HG02759 (cell line): ENCODE data around the gene ZFX.
"Not testable (repeated sequence)": the region's sequence is repeated elsewhere in the genome, so short reads cannot be mapped to it uniquely, and the experiment has no call there.

ENCODE experiments used
- ATAC-seq: cut with Tn5 transposase; IDR thresholded peaks from one replicate; pipeline ENCODE4 v1.9.1; 2021; ENCODE audit warnings: mild to moderate bottlenecking, moderate library complexity; ENCODE audit not compliant: unreplicated experiment

Gene ZFX

DNA sequence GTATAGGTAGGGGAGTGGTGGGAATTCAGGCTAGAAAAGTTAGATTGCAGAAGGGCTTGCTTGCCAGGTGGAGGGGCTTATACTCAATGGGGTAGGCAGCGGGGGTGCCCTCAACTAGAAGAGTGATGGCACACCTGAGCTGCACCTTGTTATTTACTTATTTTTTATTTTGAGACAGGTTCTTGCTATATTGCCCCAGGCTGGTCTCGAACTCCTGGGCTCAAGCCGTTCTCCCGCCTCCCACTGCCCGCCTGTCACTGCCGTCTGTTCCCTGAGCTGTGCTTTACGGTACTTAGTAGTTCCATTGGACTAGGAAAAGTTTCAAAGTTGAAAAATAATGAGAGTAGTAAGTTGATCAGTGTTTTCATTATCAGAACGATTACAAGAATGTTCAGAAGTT, 2.0 kb downstream of the ZFX start:
- ATAC-seq = no peak

DNA sequence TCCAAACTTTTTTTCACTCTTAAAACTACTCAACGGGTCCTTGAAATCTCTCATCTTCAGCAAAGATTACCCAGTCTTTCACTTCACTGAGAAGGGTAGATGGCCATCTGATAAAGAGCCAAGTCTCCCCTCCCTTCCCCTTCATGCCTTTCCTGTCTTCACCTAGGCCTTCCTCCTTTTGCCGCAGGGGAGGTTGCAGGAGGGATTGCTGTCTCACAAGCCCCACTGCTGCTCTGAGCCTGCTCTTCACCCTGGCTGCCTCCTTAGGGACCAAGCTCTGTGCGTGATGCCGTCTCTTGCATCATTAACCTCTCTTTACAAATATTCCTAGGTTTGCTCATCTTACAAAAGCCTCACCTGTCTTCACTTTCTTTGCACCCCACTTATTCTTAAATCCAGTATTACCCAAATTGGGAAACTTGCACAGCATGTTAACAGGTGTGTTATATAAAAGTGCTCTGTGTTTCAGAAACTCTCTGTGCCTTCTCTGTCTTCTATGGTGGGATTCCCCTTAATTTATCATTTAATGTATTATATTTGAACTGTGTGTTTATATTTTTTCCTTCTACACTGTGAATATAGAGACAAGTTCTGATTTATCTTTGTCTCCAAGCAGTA, 3.8 kb downstream of the ZFX start:
- no peak for ATAC-seq

DNA sequence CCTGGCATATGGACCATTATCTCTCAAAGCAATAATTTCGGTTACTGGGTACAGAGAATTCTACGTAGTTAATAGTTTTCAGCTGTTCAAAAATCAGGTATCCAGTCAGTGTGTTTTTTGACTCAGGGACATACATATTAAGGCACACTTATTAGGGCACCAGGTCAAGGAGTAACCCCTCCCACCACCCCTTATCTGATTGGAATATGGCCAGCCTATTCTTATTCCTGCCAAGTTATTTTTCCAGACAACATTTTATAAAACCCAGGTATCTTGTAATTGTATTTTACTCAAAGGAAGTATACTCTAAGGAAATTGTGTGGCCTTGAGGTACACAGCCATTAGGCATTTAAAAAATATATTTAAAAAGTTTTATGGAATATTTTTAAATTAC, 4.3 kb downstream of the ZFX start:
- no peak for ATAC-seq

GRCh38 chrX:24154490-24155034, 5.0 kb downstream of the ZFX start:
- ATAC-seq = no peak

- not testable (repeated sequence) for ATAC-seq
These were observed 6.2 kb downstream of the ZFX start for GRCh38 chrX:24155747-24156146.

GRCh38 chrX:24156177-24156576, 6.6 kb downstream of the ZFX start:
- no peak for ATAC-seq

DNA sequence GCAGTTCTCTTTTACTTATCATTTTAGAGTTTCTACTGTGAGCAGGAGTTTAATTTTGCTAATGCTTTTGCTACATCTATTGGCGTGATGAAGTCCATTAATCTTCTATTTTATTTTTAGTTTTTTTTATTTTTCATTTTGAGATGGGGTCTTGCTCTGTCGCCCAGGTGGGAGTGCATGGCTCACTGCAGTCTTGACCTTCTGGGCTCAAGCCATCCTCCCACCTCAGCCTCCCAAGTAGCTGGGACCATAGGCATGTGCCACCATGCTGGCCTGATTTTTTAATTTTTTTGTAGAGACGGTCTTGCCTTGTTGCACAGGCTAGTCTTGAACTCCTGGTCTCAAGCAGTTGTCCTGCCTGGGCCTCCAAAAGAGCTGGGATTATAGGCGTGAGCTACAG, 9.4 kb downstream of the ZFX start:
- no peak for ATAC-seq

GRCh38 chrX:24166078-24166477, 16.5 kb downstream of the ZFX start:
- ATAC-seq = no peak

- ATAC-seq = no peak
These were observed 18.4 kb downstream of the ZFX start for GRCh38 chrX:24167719-24168472.

GRCh38 chrX:24168807-24169206, 19.3 kb downstream of the ZFX start:
- peak; percentile 82 for ATAC-seq

- peak; percentile 69 for ATAC-seq
These were observed 19.7 kb downstream of the ZFX start for GRCh38 chrX:24169211-24169610.

DNA sequence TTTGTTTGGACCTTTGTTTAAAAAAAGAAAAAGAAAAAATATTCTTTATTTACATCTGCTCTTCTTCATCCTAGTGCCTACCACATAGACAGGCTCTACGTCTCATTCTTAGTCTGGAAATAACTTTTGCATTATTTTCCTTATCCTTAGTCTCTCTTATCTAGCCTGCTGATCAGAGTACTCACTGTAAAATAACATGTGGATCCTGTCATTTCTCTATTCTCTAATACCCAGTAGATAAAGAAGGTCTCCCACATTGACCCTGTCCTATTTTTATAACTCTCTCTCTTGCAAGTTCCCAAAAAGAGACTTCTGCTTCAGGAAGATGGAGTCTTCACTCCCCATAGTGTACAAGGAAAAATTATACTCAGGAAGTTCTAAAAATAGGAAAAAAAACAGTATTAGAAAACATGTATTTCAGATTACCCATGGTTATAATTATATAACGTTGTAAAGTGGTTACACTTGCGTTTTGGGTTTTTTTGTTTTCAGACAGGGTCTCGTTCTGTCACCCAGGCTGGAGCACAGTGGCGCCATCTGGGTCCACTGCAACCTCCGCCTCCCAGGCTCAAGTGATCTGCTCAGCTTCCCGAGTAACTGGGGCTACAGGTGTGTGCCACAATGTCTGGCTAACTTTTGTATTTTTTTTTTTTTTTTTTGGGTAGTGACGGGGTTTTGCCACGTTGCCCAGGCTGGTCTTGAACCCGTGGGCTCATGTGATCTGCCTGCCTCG, 23.8 kb downstream of the ZFX start:
- no peak for ATAC-seq

DNA sequence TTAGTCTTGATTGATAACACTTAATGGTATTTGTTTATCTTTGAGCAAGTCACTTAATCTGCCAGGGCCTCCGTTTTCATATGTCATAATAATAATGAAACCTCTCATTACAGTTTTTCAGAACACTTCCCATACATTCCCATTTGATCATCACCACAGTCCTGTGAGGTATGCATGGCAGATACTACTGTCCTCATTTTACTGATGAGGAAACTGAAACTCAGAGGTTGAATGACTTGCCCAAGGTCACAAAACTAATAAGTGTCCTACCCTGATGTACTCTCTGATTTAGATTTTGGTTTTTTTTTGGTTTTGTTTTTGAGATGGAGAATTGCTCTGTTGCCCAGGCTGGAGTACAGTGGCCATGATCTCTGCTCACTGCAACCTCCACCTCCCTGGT, 25.7 kb downstream of the ZFX start:
- no peak for ATAC-seq

DNA sequence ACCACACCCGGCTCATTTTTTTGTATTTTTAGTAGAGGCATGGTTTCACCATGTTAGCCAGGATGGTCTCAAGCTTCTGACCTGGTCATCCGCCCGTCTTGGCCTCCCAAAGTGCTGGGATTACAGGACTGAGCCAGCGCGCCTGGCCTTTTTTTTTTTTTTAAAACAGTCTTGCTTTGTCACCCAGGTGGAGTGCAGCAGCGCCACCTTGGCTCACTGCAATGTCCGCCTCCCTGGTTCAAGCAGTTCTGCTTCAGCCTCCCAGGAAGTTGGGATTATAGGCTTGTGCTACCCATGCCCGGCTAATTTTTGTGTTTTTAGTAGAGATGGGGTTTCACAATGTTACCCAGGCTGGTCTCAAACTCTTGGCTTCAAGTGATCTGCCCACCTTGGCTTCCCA, 28.9 kb downstream of the ZFX start:
- no peak for ATAC-seq

DNA sequence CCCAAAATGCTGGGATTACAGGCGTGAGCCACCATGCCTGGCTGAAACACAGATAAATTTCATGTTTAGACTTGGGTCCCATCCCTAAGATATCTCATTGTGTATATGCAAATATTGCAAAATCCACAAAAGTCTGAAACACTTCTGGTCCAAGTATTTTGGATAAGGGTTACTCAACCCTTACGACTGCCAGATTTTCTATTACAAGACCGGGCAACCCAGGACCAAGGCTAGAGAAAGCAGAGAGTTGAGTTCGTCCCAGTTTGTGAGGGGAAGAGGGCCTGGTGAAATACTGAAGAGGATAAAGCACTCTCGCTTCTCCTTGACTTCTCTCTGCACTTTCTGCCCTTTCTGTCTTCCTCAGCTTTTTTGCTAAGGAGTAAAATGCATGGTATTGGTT, 34.5 kb downstream of the ZFX start:
- ATAC-seq = no peak

DNA sequence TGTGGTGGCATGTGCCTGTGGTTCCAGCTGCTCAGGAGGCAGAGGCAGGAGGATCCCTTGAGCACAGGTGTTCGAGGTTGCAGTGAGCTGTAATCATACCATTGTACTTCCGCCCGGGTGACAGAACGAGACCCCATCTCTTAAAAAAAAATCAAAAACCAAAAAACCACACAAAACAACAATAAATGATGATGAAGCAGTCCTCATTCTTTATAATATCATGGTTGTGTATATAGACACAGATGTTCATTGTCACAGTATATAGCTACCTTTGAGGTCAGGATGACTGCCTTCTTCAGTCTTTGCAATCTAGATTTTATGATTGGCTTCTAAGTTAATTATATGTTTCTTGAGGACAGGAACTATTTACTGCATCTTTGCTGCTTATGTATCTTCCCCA, 37.0 kb downstream of the ZFX start:
- no peak for ATAC-seq

DNA sequence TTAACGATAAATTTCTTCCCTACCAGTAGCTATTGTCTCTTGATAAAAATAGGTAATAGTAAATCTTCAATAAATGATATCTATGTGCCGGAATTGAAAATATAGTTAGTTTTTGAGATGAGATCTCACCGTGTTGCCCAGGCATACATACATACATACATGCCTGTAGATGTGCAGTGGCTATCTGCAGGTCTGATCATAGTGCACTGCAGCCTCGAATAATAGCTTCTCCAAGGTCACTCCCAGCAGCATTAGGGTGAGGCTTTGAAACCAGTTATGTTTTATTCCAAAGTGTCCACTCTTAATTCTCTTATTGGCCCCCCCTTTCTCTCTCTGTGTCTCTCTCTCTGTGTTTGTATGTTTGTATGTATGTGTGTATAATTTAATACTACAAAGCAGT, 37.5 kb downstream of the ZFX start:
- no peak for ATAC-seq

DNA sequence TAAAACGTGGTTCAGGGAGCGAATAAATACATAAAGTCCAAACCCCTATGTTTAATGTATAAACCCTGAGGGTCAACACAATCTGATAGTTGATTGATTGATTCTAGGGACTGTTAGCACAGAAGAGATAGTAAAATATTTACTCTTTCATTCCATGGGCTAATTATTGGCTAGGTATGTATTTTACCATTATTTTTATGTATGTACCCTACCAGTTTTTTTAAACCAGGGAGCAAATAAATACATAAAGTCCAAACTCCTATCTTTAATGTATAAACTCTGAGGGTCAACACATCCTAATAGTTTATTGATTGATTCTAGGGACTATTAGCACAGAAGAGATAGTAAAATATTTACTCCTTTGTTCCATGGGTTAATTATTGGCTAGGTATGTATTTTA, 40.0 kb downstream of the ZFX start:
- no peak for ATAC-seq

- no peak for ATAC-seq
These were observed 41.1 kb downstream of the ZFX start for GRCh38 chrX:24190500-24191156.

- ATAC-seq = no peak
These were observed 47.0 kb downstream of the ZFX start for GRCh38 chrX:24196509-24196908.

GRCh38 chrX:24198101-24198500, 48.6 kb downstream of the ZFX start:
- no peak for ATAC-seq
